ENCODE results near the gene SFT2D2.

- TF ChIP-seq, protein P1, sequence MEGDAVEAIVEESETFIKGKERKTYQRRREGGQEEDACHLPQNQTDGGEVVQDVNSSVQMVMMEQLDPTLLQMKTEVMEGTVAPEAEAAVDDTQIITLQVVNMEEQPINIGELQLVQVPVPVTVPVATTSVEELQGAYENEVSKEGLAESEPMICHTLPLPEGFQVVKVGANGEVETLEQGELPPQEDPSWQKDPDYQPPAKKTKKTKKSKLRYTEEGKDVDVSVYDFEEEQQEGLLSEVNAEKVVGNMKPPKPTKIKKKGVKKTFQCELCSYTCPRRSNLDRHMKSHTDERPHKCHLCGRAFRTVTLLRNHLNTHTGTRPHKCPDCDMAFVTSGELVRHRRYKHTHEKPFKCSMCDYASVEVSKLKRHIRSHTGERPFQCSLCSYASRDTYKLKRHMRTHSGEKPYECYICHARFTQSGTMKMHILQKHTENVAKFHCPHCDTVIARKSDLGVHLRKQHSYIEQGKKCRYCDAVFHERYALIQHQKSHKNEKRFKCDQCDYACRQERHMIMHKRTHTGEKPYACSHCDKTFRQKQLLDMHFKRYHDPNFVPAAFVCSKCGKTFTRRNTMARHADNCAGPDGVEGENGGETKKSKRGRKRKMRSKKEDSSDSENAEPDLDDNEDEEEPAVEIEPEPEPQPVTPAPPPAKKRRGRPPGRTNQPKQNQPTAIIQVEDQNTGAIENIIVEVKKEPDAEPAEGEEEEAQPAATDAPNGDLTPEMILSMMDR (IDR thresholded peaks at IDR 0.05), result no peak
- no peak for TF ChIP-seq POLR2A (IDR thresholded peaks at IDR 0.05)
These were observed 53.4 kb downstream of the SFT2D2 start for GRCh38 chr1:168279253-168279652.
